Erythroblast (primary cell): ENCODE results near the gene EP400.
"Not testable (repeated sequence)": the region's sequence is repeated elsewhere in the genome, so short reads cannot be mapped to it uniquely, and the experiment has no call there.

ENCODE experiments used
- DNase-seq, 2 experiments: peaks; one replicate each; lab custom pipeline; 2025; lab: John Stamatoyannopoulos, UW
- GATA1 ChIP-seq: IDR thresholded peaks from 2 replicates; pipeline ENCODE4 v1.6.1; 2011; ENCODE audit warnings: low read depth, mild to moderate bottlenecking, control low read depth, low read length, moderate library complexity
- POLR2A ChIP-seq: IDR thresholded peaks from 2 replicates; pipeline ENCODE4 v1.6.1; 2011; ENCODE audit warnings: mild to moderate bottlenecking, low read length

The EP400 gene

DNA sequence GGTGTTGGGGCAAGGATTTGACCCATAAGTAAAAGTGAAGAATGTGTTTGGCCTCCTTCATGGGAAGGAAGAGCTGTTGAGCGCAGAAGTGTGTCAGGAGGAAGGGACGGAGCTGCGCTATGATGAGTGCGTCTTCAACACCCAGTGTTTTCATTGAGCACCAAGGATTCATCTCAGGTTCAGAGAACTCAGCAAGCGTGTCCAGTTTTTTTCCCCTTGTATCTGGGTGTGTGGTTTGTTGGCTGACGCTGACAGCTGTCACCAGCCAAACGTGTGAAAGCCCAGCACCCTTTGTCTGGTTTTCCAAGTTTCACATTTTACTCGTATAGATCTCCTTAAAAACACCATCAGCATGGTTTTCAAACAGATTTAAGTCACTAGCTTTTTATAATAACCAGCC is 12.3 kb downstream of the EP400 start:
- no peak for DNase-seq
- no peak for TF ChIP-seq POLR2A
- no peak for TF ChIP-seq GATA1

DNA sequence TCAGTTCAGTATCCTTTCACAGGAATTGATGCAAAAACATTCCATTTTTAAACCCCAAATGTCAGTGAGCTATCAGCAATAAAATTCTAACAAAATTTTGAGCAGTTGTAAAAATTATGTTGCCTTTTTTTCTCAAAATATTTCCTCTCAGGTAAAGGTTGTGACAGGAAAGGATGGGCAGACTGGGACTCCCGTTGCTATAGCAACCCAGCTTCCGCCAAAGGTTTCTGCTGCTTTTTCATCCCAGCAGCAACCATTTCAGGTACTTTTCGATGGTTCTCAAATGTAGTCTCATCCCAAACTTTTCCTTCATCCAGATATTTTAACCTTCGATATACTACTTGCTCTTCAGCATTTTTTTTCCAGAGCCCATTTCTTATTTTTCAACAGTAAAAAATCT is 13.6 kb downstream of the EP400 start:
- TF ChIP-seq POLR2A (no peak), GATA1 (no peak)
- no peak for DNase-seq

DNA sequence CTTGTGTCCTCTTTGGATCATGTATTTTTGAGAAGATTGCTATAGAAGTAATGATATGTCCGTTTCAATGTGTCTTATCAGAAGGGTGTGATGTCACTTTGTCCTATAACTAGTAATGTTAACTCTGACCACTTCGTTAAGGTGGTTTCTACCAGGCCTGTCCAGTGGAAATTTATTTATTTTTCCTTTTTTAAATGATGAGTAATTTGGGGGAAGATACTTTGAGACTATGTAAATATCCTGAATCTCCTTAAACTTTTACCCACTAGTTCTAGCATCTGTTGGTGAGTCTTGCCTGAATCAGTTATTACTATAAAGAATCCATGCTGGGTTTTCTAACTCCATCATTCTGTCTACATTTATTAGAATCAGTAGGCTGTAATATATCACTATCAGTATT is 15.3 kb downstream of the EP400 start:
- no peak for TF ChIP-seq GATA1
- no peak for TF ChIP-seq POLR2A
- no peak for DNase-seq

DNA sequence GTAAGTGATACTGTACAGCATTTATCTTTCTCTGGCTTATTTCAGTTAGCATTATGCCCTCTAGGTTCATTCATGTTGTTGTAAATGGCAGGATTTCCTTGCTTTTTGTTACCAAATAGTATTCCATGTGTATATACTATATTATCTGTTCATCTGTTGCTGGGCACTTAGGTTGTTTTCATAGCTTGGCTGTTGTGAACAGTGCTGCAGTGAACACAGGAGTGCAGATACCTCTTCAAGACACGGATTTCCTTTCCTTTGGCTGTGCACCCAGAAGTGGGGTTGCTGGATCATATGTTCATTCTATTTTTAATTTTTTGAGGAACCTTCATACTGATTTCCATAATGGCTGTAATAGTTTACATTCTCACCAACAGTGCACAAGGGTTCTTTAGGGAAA is 21.5 kb downstream of the EP400 start:
- TF ChIP-seq POLR2A (no peak), GATA1 (no peak)
- no peak for DNase-seq

DNA sequence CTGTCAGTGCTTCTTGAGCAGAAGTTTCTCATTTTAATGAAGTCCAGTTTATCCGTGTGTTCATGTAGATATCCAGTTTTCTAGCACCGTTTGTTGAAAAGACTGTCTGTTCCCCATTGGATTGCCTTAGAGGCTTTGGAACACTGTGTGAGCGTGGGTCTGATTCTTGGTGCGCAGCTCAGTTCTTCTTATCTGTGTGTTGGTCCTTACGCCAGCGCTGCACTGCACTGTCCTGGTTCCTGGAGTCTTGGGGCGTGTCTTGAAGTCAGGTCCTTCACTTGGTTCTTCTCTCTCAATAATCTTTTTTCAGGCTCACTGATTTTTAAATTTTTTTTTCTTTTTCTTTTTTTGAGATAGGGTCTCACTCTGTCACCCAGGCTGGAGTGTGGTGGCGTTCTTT is 25.5 kb downstream of the EP400 start:
- TF ChIP-seq GATA1 (no peak), POLR2A (no peak)
- no peak for DNase-seq

DNA sequence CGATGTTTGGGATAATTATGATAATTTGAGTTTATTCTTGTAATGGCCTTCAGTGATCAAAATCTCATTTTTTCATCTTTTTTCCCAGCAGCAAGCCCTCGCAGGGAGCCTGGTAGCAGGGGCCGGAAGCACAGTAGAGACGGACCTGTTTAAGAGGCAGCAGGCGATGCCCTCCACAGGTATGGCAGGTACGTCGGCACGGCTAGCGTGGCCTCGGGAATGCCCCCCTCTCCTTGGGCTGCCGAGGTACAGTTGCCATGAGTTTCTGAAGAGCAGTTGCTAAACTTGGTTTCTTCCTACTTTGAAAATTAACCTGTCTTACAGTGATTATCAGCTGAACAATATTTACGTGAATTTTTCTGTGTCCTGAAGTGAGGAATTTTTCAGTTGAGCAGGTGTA is 29.9 kb downstream of the EP400 start:
- TF ChIP-seq GATA1 (no peak), POLR2A (no peak)

DNA sequence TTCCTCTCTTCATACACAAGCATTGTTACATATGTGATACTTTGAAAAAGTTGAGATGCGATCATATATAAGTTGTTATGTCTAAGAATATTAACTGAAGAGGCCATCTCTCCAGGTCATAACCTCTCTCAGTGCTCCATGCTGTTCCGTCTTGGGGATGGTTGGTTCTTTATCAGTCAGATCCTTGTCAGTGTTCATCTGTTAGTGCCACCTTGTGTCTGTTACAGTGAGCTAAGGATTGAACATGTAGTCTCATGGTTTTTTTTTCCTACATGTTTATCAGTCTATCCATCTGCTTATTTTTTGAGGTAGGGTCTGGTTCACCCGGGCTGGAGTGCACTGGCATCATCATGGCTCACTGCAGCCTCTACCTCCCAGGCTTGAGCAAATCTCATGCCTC is 30.5 kb downstream of the EP400 start:
- DNase-seq = peak; percentile 38 to 78
- no peak for TF ChIP-seq GATA1

More for the DNA sequence above, 29.9 kb downstream of the EP400 start:
- DNase-seq = no peak

DNA sequence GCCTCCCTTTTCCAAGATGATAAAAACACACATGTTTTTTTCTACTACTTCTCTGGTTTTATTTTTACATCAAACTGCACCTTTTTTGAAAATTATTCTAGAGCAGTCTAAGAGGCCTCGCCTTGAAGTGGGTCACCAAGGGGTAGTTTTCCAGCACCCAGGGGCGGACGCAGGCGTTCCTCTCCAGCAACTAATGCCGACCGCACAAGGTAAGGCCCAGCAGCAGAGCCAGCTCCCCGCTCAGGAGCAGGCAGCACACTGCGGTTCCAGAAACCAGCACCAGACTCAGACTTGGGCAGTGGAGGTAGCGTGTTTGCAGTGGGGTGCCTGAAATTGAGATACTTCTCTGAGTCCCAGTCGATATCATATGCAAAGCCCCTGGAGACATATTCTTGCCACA is 31.6 kb downstream of the EP400 start:
- no peak for TF ChIP-seq GATA1
- no peak for TF ChIP-seq POLR2A
- DNase-seq = no peak

DNA sequence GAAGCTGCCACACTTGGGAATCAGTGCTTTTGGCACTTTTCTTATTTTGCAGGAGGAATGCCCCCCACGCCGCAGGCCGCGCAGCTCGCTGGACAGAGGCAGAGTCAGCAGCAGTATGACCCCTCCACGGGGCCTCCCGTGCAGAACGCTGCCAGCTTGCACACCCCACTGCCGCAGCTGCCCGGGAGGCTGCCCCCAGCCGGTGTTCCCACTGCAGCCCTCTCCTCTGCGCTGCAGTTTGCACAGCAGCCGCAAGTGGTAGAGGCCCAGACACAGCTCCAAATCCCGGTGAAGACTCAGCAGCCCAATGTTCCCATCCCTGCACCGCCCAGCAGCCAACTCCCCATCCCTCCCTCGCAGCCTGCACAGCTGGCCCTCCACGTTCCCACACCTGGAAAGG is 32.3 kb downstream of the EP400 start:
- TF ChIP-seq POLR2A = no peak
- no peak for TF ChIP-seq GATA1
- DNase-seq = no peak

DNA sequence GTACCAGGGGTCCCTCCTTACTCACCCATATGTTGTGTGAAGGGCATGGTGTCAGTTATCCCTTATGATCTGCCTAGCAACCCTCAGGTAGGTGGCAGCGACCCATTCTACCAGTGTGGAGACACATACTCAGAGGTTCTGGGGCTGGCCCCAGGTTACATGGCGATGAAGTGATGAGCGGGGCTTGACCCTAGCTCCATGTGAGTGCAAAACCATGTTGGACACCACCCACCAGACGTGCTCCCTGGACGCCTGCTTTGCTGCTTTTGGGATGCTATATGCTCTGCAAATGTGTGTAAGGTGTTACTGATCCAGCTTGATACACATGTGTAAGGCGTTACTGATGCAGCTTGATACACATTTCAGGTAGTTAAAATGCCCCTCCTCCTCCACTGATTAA is 33.3 kb downstream of the EP400 start:
- DNase-seq = no peak
- TF ChIP-seq POLR2A = no peak

DNA sequence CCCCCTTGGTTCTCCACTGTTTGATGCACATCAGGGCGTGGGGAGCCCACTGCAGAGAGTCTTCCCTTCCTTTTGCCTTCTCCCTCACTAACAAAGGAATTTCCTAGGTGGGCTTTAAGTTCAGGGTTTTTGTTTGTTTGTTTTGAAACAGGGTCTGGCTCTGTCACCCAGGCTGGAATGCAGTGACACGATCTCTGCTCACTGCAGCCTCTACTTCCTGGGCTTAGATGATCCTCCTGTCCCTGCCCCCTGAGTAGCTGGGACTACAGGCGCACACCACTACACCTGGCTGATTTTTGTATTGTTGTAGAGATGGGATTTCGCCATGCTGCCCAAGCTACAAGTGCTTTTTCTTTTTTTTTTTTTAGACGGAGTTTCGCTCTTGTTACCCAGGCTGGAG is 33.8 kb downstream of the EP400 start:
- no peak for TF ChIP-seq GATA1
- no peak for TF ChIP-seq POLR2A
- DNase-seq = no peak

DNA sequence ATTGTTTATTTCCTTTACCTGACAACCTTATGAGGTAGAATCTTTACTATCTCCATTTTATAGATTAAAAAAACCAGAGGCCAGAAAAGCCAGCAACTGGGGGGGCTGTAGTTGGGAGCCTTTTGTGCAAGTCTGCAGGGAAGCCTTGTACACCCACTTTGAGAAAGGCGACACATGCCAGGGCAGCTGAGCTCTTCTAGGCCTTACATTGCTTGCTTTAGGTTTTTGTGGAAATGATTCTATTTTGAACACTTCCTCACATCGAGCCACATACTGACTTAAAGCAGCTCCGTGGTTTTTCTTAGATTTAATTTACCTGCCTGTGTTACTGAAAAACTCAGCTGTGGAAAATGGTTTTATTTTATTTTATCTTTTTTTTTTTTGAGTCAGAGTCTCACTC is 34.6 kb downstream of the EP400 start:
- DNase-seq = no peak
- TF ChIP-seq GATA1 = no peak
- TF ChIP-seq POLR2A = no peak

DNA sequence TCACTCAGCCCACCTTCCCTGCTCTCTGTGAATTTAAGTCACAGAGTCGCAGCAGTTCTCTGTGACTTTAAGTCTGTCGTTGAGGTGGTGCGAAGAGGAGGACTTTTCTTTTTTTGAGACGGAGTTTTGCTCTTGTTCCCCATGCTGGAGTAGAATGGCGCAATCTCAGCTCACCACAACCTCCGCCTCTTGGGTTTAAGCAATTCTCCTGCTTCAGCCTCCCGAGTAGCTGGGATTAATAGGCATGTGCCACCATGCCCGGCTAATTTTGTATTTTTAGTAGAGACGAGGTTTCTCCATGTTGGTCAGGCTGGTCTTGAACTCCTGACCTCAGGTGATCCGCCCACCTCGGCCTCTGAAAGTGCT is 35.8 kb downstream of the EP400 start:
- DNase-seq = not testable (repeated sequence)

DNA sequence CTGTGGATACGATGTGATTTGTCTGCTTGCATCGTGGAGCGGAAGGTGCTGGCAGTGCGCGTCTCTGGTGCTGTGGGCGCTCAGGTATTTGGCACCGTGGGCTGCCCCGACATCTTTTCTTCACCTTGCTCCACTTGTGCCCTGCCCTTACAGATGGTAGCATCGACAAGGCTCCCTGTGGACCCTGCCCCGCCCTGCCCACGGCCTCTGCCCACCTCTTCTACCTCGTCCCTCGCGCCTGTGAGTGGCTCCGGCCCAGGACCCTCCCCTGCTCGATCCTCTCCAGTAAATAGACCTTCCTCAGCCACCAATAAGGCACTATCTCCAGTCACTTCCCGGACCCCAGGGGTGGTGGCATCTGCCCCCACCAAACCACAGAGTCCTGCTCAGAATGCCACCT is 36.6 kb downstream of the EP400 start:
- DNase-seq = no peak
- TF ChIP-seq GATA1 = no peak
- TF ChIP-seq POLR2A = no peak

DNA sequence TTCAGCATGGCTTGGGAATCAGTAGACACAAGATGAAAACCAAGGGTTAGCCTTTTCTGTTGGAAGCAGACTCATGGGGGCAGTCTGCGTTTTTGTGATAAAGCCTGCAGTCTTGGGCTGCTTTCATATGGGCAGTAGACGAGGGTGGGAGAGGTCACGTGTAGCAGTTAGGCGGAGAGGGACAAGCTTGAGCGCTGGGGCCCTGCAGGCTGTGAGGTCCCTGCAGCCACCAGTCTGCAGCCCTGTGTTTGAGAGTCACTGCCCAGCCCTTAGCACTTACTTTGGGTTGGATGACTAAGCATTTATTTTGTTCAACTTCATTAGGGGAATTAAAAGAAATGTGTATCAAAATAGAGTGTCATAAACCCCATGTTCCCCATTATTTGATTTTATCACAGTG is 37.2 kb downstream of the EP400 start:
- TF ChIP-seq POLR2A = no peak
- no peak for TF ChIP-seq GATA1

DNA sequence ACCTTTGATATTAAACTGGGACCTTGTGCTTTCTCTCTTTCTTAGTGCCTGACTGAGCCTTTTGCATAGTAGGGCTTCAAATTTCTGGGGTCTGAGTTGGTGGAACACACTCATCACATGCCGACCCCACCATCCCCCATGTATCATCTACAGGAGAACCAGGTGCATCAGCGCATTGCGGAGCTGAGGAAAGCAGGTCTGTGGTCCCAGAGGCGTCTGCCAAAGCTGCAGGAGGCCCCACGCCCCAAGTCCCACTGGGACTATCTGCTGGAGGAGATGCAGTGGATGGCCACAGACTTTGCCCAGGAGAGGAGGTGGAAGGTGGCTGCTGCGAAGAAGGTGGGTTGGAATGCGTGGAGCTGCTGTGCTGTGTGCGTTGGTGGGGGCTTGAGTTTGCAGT is 37.8 kb downstream of the EP400 start:
- no peak for DNase-seq
- TF ChIP-seq GATA1 (no peak), POLR2A (no peak)

More for the DNA sequence above, 37.2 kb downstream of the EP400 start:
- DNase-seq = peak; percentile 83 to 93
